HepG2 (cell line): ENCODE data around the gene CHKB. TPM values are rescaled to one million over a fixed set of nuclear protein-coding genes. Genes with fewer than 3 reads are reported as not detected.

Experiments used
- BATF2 ChIP-seq: sonication (generic); formaldehyde crosslinking; IDR thresholded peaks from 2 replicates; pipeline ENCODE4 v1.8.0; 2022; ENCODE audit warnings: mild to moderate bottlenecking, missing genetic modification reagents, moderate library complexity
- CENPBD1 ChIP-seq: sonication (generic); formaldehyde crosslinking; IDR thresholded peaks from 2 replicates; pipeline ENCODE4 v1.8.0; 2022; ENCODE audit warnings: missing genetic modification reagents, low read depth, mild to moderate bottlenecking, borderline replicate concordance
- CSRNP2 ChIP-seq: sonication (generic); formaldehyde crosslinking; conservative IDR thresholded peaks from 2 replicates; pipeline ENCODE4 v1.8.0; 2022; ENCODE audit warnings: low read depth, missing genetic modification reagents
- EED ChIP-seq: sonication (generic); formaldehyde crosslinking; IDR thresholded peaks from 2 replicates; pipeline ENCODE4 v1.5.0; 2020; ENCODE audit warnings: mild to moderate bottlenecking, missing genetic modification reagents
- ERF ChIP-seq: IDR thresholded peaks from 2 replicates; pipeline ENCODE4 v1.6.1; 2018; ENCODE audit warnings: missing biosample characterization, missing genetic modification reagents
- GATA4 ChIP-seq: sonication (generic); IDR thresholded peaks from 2 replicates; pipeline ENCODE4 v1.6.1; 2016; ENCODE audit warnings: antibody characterized with exemption, low read depth, borderline replicate concordance
- GTF2F1 ChIP-seq: fragments of 150-350 bp; IDR thresholded peaks from 2 replicates; pipeline ENCODE4 v1.6.1; 2014; ENCODE audit warnings: low read length
- HOMEZ ChIP-seq: IDR thresholded peaks from 2 replicates; pipeline ENCODE4 v1.6.1; 2016; ENCODE audit warnings: low read depth
- KLF9 ChIP-seq: IDR thresholded peaks from 2 replicates; pipeline ENCODE4 v1.6.1; 2016; ENCODE audit warnings: low read depth
- NFE2 ChIP-seq: sonication (generic); formaldehyde crosslinking; IDR thresholded peaks from 2 replicates; pipeline ENCODE4 v1.4.0; 2020; ENCODE audit warnings: missing genetic modification reagents
- NKX3-1 ChIP-seq: sonication (generic); formaldehyde crosslinking; IDR thresholded peaks from 2 replicates; pipeline ENCODE4 v1.5.0; 2020; ENCODE audit warnings: missing genetic modification reagents
- PAF1 ChIP-seq: IDR thresholded peaks from 2 replicates; pipeline ENCODE4 v1.6.1; 2016; ENCODE audit warnings: missing genetic modification reagents, missing compliant biosample characterization
- PHB2 ChIP-seq: fragments of 450-650 bp; IDR thresholded peaks from 2 replicates; pipeline ENCODE4 v1.6.1; 2018; ENCODE audit not compliant: partially characterized antibody
- PRDM4 ChIP-seq: sonication (generic); formaldehyde crosslinking; IDR thresholded peaks from 2 replicates; pipeline ENCODE4 v1.9.0; 2021; ENCODE audit warnings: missing genetic modification reagents, borderline replicate concordance
- RFXAP ChIP-seq: sonication (generic); formaldehyde crosslinking; IDR thresholded peaks from 2 replicates; pipeline ENCODE4 v1.4.0; 2020; ENCODE audit warnings: missing genetic modification reagents, borderline replicate concordance
- ZBTB7B ChIP-seq: sonication (generic); formaldehyde crosslinking; IDR thresholded peaks from 2 replicates; pipeline ENCODE4 v1.4.0; 2020; ENCODE audit warnings: missing genetic modification reagents
- ZNF547 ChIP-seq: sonication (generic); formaldehyde crosslinking; IDR thresholded peaks from 2 replicates; pipeline ENCODE4 v1.5.1; 2020; ENCODE audit warnings: mild to moderate bottlenecking, missing genetic modification reagents
- ZNF639 ChIP-seq: conservative IDR thresholded peaks from 2 replicates; pipeline ENCODE4 v1.6.1; 2018; ENCODE audit warnings: missing genetic modification reagents
- ZNF710 ChIP-seq: sonication (generic); formaldehyde crosslinking; IDR thresholded peaks from 2 replicates; pipeline ENCODE4 v1.5.0; 2020; ENCODE audit warnings: mild to moderate bottlenecking, missing genetic modification reagents, borderline replicate concordance
- ZNF780A ChIP-seq: sonication (generic); formaldehyde crosslinking; IDR thresholded peaks from 2 replicates; pipeline ENCODE4 v1.8.0; 2022; ENCODE audit warnings: mild to moderate bottlenecking, missing genetic modification reagents, moderate library complexity
- ZNF790 ChIP-seq: sonication (generic); formaldehyde crosslinking; IDR thresholded peaks from 2 replicates; pipeline ENCODE4 v1.8.0; 2022; ENCODE audit warnings: missing genetic modification reagents, mild to moderate bottlenecking, borderline replicate concordance
- polyA plus RNA-seq, 8 experiments: library from polyadenylated mRNA; depleted of rRNA in 3 of 8; stranded (reverse) in 7 of 8; unstranded in 1 of 8; fragments of >200 nt; fragmentation: Illumina TruSeq in 4 of 8; extraction: Trizol in 4 of 8; gene quantifications; 2 replicates each; pipeline versions ENCODE4 v1.2.1 to v1.2.3, GENCODE V29; 2011 to 2016; ENCODE audit warnings: low read depth in 4 of 8, missing spikeins in 1 of 8, mixed read lengths in 1 of 8; ENCODE audit not compliant: insufficient read depth in 1 of 8
- total RNA-seq, 5 experiments: library from RNA; depleted of rRNA; stranded (reverse); fragments of >200 nt; fragmentation: Illumina TruSeq; extraction: Trizol; gene quantifications; 2 replicates each; pipeline ENCODE4 v1.2.3, GENCODE V29; 2016; ENCODE audit warnings: low read depth in 1 of 5

CHKB gene
- total and polyA plus RNA-seq, 2 of the 13 experiments (the other 11 are each of a cell fraction or from before 2014, with no cell fraction given), result 24.5 to 42.7 TPM

- TF ChIP-seq CENPBD1 (CRISPR knock-in tag) (no peak), PHB2 (no peak), PAF1 (CRISPR knock-in tag) (no peak), NFE2 (no peak), ZBTB7B (CRISPR knock-in tag) (no peak), RFXAP (no peak), ZNF639 (CRISPR knock-in tag) (no peak), HOMEZ (CRISPR knock-in tag) (peak; percentile 41; the same call in 1 of the 2 replicates), ERF (0 out of 2 replicates have a peak, but pooled peaks have one; percentile 49), ZNF790 (CRISPR knock-in tag) (no peak), KLF9 (CRISPR knock-in tag) (no peak), ZNF710 (CRISPR knock-in tag) (0 out of 2 replicates have a peak, but pooled peaks have one; percentile 35), BATF2 (CRISPR knock-in tag) (no peak), ZNF547 (no peak), GATA4 (no peak), CSRNP2 (CRISPR knock-in tag) (no peak), EED (no peak), ZNF780A (CRISPR knock-in tag) (no peak), PRDM4 (CRISPR knock-in tag) (no peak), GTF2F1 (no peak), NKX3-1 (no peak)
Measured at GRCh38 chr22:50576070-50576469, 6.6 kb downstream of the CHKB start (continued).
